Renal cortex interstitium (tissue), 11 donors: ENCODE data around the gene DMAP1. TPM values are rescaled to one million over a fixed set of nuclear protein-coding genes. Genes with fewer than 3 reads are reported as not detected.

ENCODE experiments used
- DNase-seq, 11 donors: peaks; one replicate each; pipeline ENCODE4 v3.0.0-alpha.2; 2013; ENCODE audit warnings: low read depth in 9 of 11, low spot score in 4 of 11; ENCODE audit errors: extremely low read depth in 1 of 11
- polyA plus RNA-seq, 3 donors: library from polyadenylated mRNA; unstranded; fragments of 120-200 nt; gene quantifications; one replicate each; pipeline ENCODE4 v1.2.1, GENCODE V29; 2013; ENCODE audit not compliant: insufficient read length in 3 of 3

The DMAP1 gene
- polyA plus RNA-seq, 3 donors = 56.6 to 67.9 (median 59.5) TPM

DNA sequence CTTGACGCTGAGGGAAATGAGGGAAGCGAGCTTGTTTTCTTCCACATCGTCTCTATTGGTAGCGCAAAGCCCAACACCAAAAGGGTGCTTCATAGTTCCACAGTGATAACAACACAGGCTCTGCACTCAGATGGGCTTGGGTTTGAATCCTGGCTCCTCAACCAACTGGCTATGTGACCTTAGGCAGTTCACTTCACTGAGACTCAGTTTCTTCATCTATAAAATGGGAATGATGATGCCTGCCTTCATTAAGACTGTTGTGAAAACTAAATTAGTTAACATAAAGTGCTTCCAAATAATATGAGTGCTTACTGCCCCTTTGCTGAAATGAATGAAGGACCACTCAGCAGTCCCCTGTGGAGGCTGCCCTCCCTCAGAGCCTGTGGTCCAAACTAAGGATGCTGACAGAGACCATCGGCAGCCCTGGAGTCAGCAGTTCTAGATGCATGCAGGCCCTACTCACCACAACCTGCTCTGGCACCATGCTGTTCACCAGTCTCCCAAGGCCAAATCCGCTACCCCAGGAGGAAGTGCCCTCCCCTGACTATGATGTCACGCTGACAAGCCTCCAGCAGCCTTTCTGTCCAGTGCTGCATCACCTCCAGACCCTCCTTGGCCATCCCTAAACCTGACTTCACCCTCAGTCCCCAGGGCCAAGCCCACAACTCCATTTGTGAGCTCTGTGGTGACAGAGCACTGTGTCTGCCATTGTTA lies 30.7 kb downstream of the DMAP1 start:
- DNase-seq = no peak

DNA sequence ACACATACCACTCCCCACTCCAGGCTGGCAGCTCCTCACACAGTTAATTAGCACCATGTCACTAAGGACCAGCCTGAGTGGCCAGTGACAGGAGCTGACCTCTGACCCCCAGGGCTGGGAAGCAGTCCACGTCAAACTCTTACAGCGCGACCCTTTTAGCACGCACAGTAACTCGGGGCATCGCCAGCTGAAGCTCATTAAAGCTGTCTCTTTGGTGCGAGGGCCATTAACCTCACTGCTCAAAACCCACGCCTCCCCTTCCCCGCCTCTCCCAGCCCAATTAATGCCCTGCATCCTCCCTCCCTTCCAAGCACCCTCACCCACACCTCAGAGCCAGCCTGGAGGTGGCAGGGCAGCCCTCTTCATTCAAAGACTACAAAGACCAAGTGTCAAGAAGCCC lies 31.7 kb downstream of the DMAP1 start:
- DNase-seq = peak in 3 of 11 donors; percentile 17 to 24 (median 18)

DNA sequence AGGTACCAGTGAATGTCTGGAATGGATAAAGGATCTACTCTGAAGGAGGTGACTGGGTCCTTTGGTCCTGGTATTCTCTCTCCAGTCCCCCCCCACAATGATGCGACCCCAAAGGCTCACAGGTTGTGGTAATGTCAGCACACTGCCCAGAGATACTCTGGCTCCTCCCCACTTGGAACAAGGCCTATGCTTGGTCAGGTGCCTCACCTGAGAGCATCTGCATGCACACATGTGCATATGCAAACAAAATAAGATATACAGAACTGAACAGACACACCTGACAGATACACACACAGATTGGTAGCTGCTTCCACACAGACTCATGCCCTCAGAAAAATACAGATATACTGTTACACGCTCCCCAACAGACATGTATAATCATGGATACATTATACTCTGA lies 33.5 kb downstream of the DMAP1 start:
- DNase-seq = no peak

DNA sequence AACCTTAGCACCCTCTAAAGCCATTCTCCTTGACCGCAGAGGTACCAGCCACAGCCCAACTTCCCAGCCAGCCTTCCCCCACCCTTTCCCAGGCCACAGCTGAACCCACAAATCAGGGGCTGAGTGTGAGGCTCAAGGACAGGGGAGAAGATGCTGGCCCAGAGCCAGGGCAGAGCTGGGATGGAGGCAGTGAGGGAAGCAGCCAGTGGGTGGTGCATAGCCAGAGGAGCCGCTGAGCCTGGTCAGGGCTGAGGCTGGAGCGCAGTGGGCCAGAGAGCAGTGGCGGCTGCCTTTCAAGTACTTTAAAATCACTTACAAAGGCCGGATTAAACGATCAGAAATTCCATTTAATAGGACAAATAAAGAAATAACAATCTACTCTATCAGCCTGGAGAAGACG lies 36.3 kb downstream of the DMAP1 start:
- DNase-seq = no peak

GRCh38 chr1:44250068-44250781 lies 37.0 kb downstream of the DMAP1 start:
- no peak for DNase-seq

DNA sequence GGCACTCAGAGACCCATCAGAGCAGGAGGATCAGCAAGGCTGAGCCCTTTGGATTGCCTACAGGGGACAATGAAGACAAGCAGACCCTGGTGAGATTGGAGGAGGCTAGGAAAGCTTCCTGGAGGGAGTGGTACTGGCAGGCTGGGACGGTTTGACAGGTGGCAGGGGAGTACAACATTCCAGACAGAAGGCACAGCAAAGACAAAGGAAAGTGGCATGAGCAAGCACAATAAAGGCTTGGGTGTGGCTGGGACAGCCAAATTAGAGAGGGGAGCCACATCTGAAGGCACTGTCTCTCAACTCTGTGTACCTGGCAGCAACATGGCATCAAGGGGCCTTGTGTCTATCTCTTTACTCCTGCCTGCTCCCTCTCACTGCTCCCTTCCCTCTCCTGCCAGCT lies 38.2 kb downstream of the DMAP1 start:
- DNase-seq = no peak

GRCh38 chr1:44251989-44252671 lies 38.9 kb downstream of the DMAP1 start:
- no peak for DNase-seq

GRCh38 chr1:44254392-44254910 lies 41.2 kb downstream of the DMAP1 start:
- DNase-seq = no peak

DNA sequence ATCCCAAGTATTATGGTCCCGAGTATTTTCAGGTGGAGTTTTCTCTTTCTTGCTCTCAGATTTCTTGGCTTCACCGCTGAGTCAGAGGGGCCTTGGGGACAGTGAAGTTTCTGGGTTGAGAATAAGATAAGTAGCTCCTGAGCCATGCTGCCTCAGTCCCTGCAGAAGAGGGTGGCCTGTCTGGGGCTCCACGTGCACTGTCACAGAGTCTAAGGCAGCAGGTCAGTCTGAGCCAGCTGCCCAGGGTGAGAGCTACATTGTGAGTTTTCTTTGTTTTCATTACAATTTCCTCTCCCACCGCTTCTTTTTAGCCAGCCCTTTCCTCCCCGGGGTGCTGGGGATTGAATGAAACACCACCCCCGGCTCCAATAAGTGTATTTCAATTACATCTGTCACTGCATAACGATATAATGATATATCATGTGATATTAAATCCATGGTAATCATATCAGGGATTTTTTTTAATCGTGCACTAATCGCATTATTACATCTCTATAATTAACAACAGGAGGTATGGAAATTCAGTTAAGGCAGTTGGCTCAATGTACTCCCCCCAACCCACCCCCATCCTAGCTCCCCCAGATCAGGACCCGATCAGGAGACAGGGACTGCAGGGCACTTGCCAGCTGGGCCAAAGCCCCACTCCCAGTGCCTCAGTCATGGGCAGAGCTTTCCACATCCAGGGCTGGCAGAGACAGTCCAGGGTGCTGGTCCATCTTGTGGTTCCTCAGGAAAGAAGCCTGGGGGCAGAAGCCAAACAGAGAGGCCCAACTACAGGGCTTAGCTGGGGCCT lies 43.7 kb downstream of the DMAP1 start:
- no peak for DNase-seq

DNA sequence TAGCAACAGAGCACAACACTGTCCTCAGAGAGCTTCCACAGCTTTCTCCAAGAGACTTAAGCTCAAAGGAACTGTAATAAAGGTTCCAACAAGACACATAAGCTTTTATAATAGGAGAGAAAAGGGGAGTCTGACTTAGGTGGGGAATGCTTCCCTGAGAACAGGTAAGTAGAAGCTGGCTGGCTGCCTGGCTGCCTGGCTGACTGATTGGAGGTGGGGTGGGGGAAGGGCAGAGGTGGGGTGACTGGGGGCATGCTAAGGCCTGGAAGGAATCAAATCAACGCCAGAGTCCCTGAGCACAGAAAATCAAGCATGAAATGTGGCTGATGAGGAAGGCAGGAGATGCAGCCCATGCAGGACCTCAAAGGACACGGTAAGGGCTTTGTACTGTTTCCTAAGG lies 45.8 kb downstream of the DMAP1 start:
- no peak for DNase-seq

- no peak for DNase-seq
These were observed 47.5 kb downstream of the DMAP1 start for GRCh38 chr1:44260792-44261170.

DNA sequence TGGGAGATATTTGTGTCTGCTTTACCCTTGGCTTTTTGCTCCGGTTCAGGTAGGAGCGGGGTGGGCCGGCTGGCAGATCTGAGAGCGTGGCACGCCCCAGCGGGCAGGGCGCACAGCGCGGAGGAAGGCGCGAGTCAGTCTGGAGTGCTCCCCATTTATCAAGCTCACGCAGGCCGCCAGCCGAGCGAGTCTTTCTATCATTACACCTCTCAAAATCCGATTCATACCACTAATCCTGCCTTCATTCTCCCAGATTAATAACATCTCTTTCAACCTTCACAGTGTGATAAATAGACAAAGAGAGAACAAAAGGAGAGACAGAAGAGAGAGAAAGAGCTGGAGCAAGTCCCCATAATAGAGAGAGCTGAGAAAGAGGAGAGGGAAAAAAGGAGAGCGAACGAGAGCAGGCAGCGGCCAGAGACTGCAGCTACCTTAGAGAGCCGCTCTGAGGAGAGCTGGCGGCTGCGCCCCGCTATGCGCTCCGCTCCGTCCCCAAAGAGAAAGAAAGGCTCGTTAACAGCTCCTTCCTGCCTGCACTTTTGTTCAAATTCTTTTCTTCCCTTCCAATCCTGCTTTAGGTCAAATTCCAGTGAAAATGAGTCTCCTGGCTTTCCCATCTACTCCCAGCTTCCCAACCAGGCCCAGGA lies 48.0 kb downstream of the DMAP1 start:
- no peak for DNase-seq

- DNase-seq = no peak
These were observed 48.7 kb downstream of the DMAP1 start for GRCh38 chr1:44261962-44262361.

- no peak for DNase-seq
These were observed 49.1 kb downstream of the DMAP1 start for GRCh38 chr1:44262414-44262813.

DNA sequence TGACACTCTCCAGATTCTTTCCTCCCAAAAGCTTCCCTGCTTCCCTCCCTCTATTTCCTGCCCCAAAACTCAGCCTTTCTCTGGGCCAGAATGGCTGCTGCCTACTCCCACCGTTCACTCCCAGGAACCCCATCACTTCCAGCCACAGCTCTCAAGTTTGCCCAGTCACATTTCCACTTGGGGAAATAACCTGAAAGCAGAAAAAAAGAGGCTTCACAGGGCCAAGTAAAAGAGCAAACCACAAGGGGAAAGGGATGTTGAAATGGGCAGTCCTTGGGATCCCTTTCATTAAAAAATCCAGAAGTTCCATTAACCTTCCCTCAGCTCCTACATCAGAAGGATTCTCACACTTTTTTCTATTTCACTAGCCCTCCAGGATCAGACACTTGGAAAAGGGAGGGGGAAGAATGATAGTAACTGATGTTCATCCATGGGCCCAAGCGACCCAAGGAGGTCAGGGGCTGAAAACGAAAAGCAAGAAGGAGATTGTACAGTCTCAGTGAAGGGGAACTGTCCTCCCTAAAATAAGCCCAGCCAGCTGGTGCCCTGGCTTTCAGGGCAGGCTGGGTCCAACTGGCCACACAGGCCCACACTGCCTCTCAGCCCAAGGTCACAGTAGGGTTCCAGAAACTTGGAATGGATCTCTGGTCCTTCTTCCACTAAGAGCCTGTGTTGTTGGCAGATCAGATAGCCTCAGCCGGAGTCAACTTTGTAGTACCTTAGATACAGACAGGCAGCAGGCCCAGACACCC lies 49.7 kb downstream of the DMAP1 start:
- DNase-seq = no peak

GRCh38 chr1:44263568-44264450 lies 50.5 kb downstream of the DMAP1 start:
- DNase-seq = no peak

- no peak for DNase-seq
These were observed 51.1 kb downstream of the DMAP1 start for GRCh38 chr1:44264451-44264771.
